Muscle layer of duodenum (tissue), 2 donors: Measurements from ENCODE around the gene CCR3.
"Not testable (repeated sequence)": the region's sequence is repeated elsewhere in the genome, so short reads cannot be mapped to it uniquely, and the experiment has no call there.

ENCODE experiments used
- H3K27ac ChIP-seq: one replicate; pipeline ENCODE4 v1.7.0; 2013; ENCODE audit warnings: mild to moderate bottlenecking, low read length
- H3K27me3 ChIP-seq: one replicate; pipeline ENCODE4 v1.7.0; 2013; ENCODE audit warnings: low read depth, mild to moderate bottlenecking, control low read depth, low read length
- H3K36me3 ChIP-seq, 2 donors: one replicate each; pipeline ENCODE4 v1.7.0; 2013; ENCODE audit warnings: low read length in 2 of 2, control low read depth in 1 of 2, mild to moderate bottlenecking in 1 of 2; ENCODE audit not compliant: insufficient read depth in 2 of 2, control insufficient read depth in 1 of 2
- H3K4me1 ChIP-seq, 2 donors: one replicate each; pipeline ENCODE4 v1.7.0; 2013; ENCODE audit warnings: low read length in 2 of 2, mild to moderate bottlenecking in 2 of 2, control low read depth in 1 of 2, moderate library complexity in 1 of 2; ENCODE audit not compliant: insufficient read depth in 2 of 2, control insufficient read depth in 1 of 2
- H3K4me3 ChIP-seq, 2 donors: one replicate each; pipeline ENCODE4 v1.7.0; 2013; ENCODE audit warnings: low read length in 2 of 2, low read depth in 1 of 2, mild to moderate bottlenecking in 1 of 2
- H3K9me3 ChIP-seq, 2 donors: one replicate each; pipeline ENCODE4 v1.7.0; 2013; ENCODE audit warnings: low read length in 2 of 2, control low read depth in 1 of 2, mild to moderate bottlenecking in 1 of 2; ENCODE audit not compliant: control insufficient read depth in 1 of 2
- donor health status: healthy.

The CCR3 gene

GRCh38 chr3:46207514-46207913, 34.7 kb upstream of the CCR3 start:
- not testable (repeated sequence) for H3K9me3 ChIP-seq, H3K36me3 ChIP-seq, H3K4me1 ChIP-seq, H3K27me3 ChIP-seq
- H3K4me3 ChIP-seq: peak overlapping the region; percentile 43 to 47
- peak overlapping the region; percentile 64 for H3K27ac ChIP-seq

GRCh38 chr3:46208167-46208704, 34.0 kb upstream of the CCR3 start, which contains the start of gene CCR1:
CCR1 (minus strand) TSS chr3:46208313; CDS start chr3:46204313, 4,000 bp downstream.
- Histone ChIP-seq H3K27ac (peak within 1 kb of the TSS; percentile 64), H3K36me3 (no peaks in the 10 kb centered on the region), H3K4me1 (no peaks in the 10 kb centered on the region), H3K9me3 (no peaks in the 10 kb centered on the region), H3K4me3 (peak within 1 kb of the TSS; percentile 43 to 47), H3K27me3 (no peaks in the 10 kb centered on the region)

- Histone ChIP-seq H3K9me3 (no peaks in the 10 kb centered on the region), H3K36me3 (no peaks in the 10 kb centered on the region), H3K27ac (no peak overlapping the region), H3K4me1 (no peaks in the 10 kb centered on the region), H3K4me3 (no peak overlapping the region), H3K27me3 (no peaks in the 10 kb centered on the region)
These were observed 33.2 kb upstream of the CCR3 start for GRCh38 chr3:46209053-46209452.

- Histone ChIP-seq H3K9me3 (no peaks in the 10 kb centered on the region), H3K27me3 (no peaks in the 10 kb centered on the region), H3K4me1 (no peaks in the 10 kb centered on the region), H3K4me3 (no peak overlapping the region), H3K27ac (no peak overlapping the region), H3K36me3 (no peaks in the 10 kb centered on the region)
These were observed 32.4 kb upstream of the CCR3 start for GRCh38 chr3:46209746-46210470.

- H3K9me3 ChIP-seq: no peaks in the 10 kb centered on the region
- no peak overlapping the region for H3K27ac ChIP-seq
- no peaks in the 10 kb centered on the region for H3K4me1 ChIP-seq
- no peak overlapping the region for H3K4me3 ChIP-seq
- no peaks in the 10 kb centered on the region for H3K27me3 ChIP-seq
- no peaks in the 10 kb centered on the region for H3K36me3 ChIP-seq
These were observed 30.2 kb upstream of the CCR3 start for GRCh38 chr3:46212101-46212500.

- Histone ChIP-seq H3K27me3 (no peaks in the 10 kb centered on the region), H3K9me3 (no peaks in the 10 kb centered on the region), H3K36me3 (no peaks in the 10 kb centered on the region), H3K4me1 (no peaks in the 10 kb centered on the region), H3K27ac (no peak overlapping the region), H3K4me3 (no peak overlapping the region)
These were observed 29.1 kb upstream of the CCR3 start for GRCh38 chr3:46213201-46213600.

GRCh38 chr3:46214751-46215352, 27.4 kb upstream of the CCR3 start:
- H3K9me3 ChIP-seq: no peaks in the 10 kb centered on the region
- H3K4me1 ChIP-seq: no peaks in the 10 kb centered on the region
- no peaks in the 10 kb centered on the region for H3K36me3 ChIP-seq
- H3K27ac ChIP-seq: no peak overlapping the region
- H3K4me3 ChIP-seq: no peak overlapping the region
- no peaks in the 10 kb centered on the region for H3K27me3 ChIP-seq

- H3K9me3 ChIP-seq: no peaks in the 10 kb centered on the region
- no peaks in the 10 kb centered on the region for H3K36me3 ChIP-seq
- no peaks in the 10 kb centered on the region for H3K4me1 ChIP-seq
- H3K4me3 ChIP-seq: no peak overlapping the region
- H3K27me3 ChIP-seq: no peaks in the 10 kb centered on the region
- no peak overlapping the region for H3K27ac ChIP-seq
These were observed 26.3 kb upstream of the CCR3 start for GRCh38 chr3:46215810-46216414.

GRCh38 chr3:46218196-46218709, 24.0 kb upstream of the CCR3 start:
- no peak overlapping the region for H3K4me3 ChIP-seq
- no peaks in the 10 kb centered on the region for H3K27me3 ChIP-seq
- no peaks in the 10 kb centered on the region for H3K4me1 ChIP-seq
- H3K9me3 ChIP-seq: no peaks in the 10 kb centered on the region
- no peaks in the 10 kb centered on the region for H3K36me3 ChIP-seq
- no peak overlapping the region for H3K27ac ChIP-seq

- Histone ChIP-seq H3K9me3 (peaks cover 1 to 3% of the 10 kb centered on the region in 2 donors), H3K4me1 (no peaks in the 10 kb centered on the region), H3K36me3 (no peaks in the 10 kb centered on the region), H3K27ac (no peak overlapping the region), H3K27me3 (no peaks in the 10 kb centered on the region), H3K4me3 (no peak overlapping the region)
These were observed 20.9 kb upstream of the CCR3 start for GRCh38 chr3:46221391-46221790.

- no peak overlapping the region for H3K27ac ChIP-seq
- no peaks in the 10 kb centered on the region for H3K27me3 ChIP-seq
- peaks cover 3 to 5% of the 10 kb centered on the region in 2 donors for H3K9me3 ChIP-seq
- no peaks in the 10 kb centered on the region for H3K4me1 ChIP-seq
- no peak overlapping the region for H3K4me3 ChIP-seq
- no peaks in the 10 kb centered on the region for H3K36me3 ChIP-seq
These were observed 20.3 kb upstream of the CCR3 start for GRCh38 chr3:46221938-46222337.
